B cell (primary cell): ENCODE data around the gene CLIP2. TPM values are rescaled to one million over a fixed set of nuclear protein-coding genes. Genes with fewer than 3 reads are reported as not detected.

Experiments
- ATAC-seq: fragments of 200-7000 bp; cut with Tn5 transposase; one replicate; pipeline ENCODE4 v1.10.0; 2021; ENCODE audit warnings: low read depth, mild to moderate bottlenecking, moderate number of reproducible peaks, moderate library complexity
- CTCF ChIA-PET: fragments of 350-600 bp; sonication (Branson Sonifier 250); formaldehyde crosslinking; loops from one replicate; lab custom pipeline; 2021; ENCODE audit warnings: antibody characterized with exemption, inconsistent platforms; lab: Charles Lee
- POLR2A ChIA-PET: fragments of 350-600 bp; sonication (Branson Sonifier 250); formaldehyde crosslinking; loops from one replicate; lab custom pipeline; 2021; ENCODE audit warnings: antibody characterized with exemption; lab: Charles Lee
- DNase-seq: peaks from one replicate; pipeline ENCODE4 v3.0.0; 2013
- H2AFZ ChIP-seq: 2 replicates; pipeline ENCODE4 v1.6.1; 2012; ENCODE audit warnings: mild to moderate bottlenecking, low read depth, low read length; ENCODE audit not compliant: insufficient read depth, poor library complexity, severe bottlenecking
- H3K27ac ChIP-seq, 2 donors: 1 replicate in 1 of 2; 2 replicates in 1 of 2; pipeline ENCODE4 v1.5.1; 2012 to 2013; ENCODE audit warnings: low read length in 2 of 2, mild to moderate bottlenecking in 2 of 2, moderate library complexity in 1 of 2
- H3K27me3 ChIP-seq, 4 experiments: fragments of 200-600 bp in 1 of 4; sonication (generic) in 1 of 4; replicated peaks in 1 of 4; 1 replicate in 2 of 4; 2 replicates in 2 of 4; pipeline versions ENCODE4 v1.6.1 to v1.7.0; 2013 to 2016; ENCODE audit warnings: low read length in 3 of 4, mild to moderate bottlenecking in 2 of 4, mixed read lengths in 1 of 4, moderate library complexity in 1 of 4; ENCODE audit not compliant: insufficient read depth in 4 of 4, control insufficient read depth in 3 of 4; ENCODE audit errors: control extremely low read depth in 1 of 4
- H3K36me3 ChIP-seq, 2 experiments: replicated peaks in 1 of 2; 1 replicate in 1 of 2; 2 replicates in 1 of 2; pipeline versions ENCODE4 v1.6.1 to v1.7.1; 2013; ENCODE audit warnings: low read length in 1 of 2; ENCODE audit not compliant: insufficient read depth in 2 of 2, control insufficient read depth in 1 of 2; ENCODE audit errors: control extremely low read depth in 1 of 2, extremely low read depth in 1 of 2
- H3K4me1 ChIP-seq, 2 donors: fragments of 200-600 bp in 1 of 2; sonication (generic) in 1 of 2; 1 replicate in 1 of 2; 2 replicates in 1 of 2; pipeline versions ENCODE4 v1.5.1 to v1.6.1; 2013 to 2017; ENCODE audit warnings: low read length in 2 of 2; ENCODE audit not compliant: control insufficient read depth in 2 of 2, insufficient read depth in 2 of 2
- H3K4me2 ChIP-seq: replicated peaks from 2 replicates; pipeline ENCODE3; 2012; ENCODE audit warnings: mild to moderate bottlenecking, low read depth, low read length; ENCODE audit not compliant: poor library complexity, severe bottlenecking
- H3K4me3 ChIP-seq, 5 experiments: fragments of 200-600 bp in 1 of 5; sonication (generic) in 1 of 5; 1 replicate in 3 of 5; 2 replicates in 2 of 5; pipeline versions ENCODE4 v1.5.1 to v1.7.0; 2011 to 2016; ENCODE audit warnings: low read length in 4 of 5, mild to moderate bottlenecking in 4 of 5, low read depth in 2 of 5, control low read depth in 1 of 5, moderate library complexity in 1 of 5; ENCODE audit not compliant: insufficient read depth in 1 of 5; ENCODE audit errors: control extremely low read depth in 1 of 5, extremely low read depth in 1 of 5
- H3K79me2 ChIP-seq: fragments of 200-600 bp; sonication (generic); one replicate; pipeline ENCODE4 v1.6.0; 2016; ENCODE audit warnings: low read length; ENCODE audit not compliant: control insufficient read depth, insufficient read depth
- H3K9ac ChIP-seq: fragments of 200-600 bp; sonication (generic); 2 replicates; pipeline ENCODE4 v1.6.1; 2017; ENCODE audit warnings: mild to moderate bottlenecking, low read length, moderate library complexity
- H3K9me3 ChIP-seq, 3 donors: one replicate each; pipeline versions ENCODE4 v1.6.1 to v1.7.1; 2013; ENCODE audit warnings: low read length in 2 of 3; ENCODE audit not compliant: control insufficient read depth in 2 of 3, insufficient read depth in 1 of 3; ENCODE audit errors: control extremely low read depth in 1 of 3
- H4K20me1 ChIP-seq: 2 replicates; pipeline ENCODE4 v1.6.0; 2012; ENCODE audit warnings: mild to moderate bottlenecking, low read length; ENCODE audit not compliant: insufficient read depth, control insufficient read depth, poor library complexity, severe bottlenecking
- H3K27ac Mint-ChIP-seq: one replicate; pipeline ENCODE4 v1.8.0; 2021; ENCODE audit warnings: mixed read lengths
- H3K27me3 Mint-ChIP-seq: one replicate; pipeline ENCODE4 v1.8.0; 2021; ENCODE audit warnings: mixed read lengths
- H3K4me1 Mint-ChIP-seq: one replicate; pipeline ENCODE4 v1.8.0; 2021; ENCODE audit warnings: mixed read lengths
- H3K4me3 Mint-ChIP-seq: one replicate; pipeline ENCODE4 v1.8.0; 2021; ENCODE audit warnings: mixed read lengths
- H3K9me3 Mint-ChIP-seq: one replicate; pipeline ENCODE4 v1.8.0; 2022; ENCODE audit warnings: mixed read lengths; ENCODE audit not compliant: insufficient read depth
- CTCF ChIP-seq: fragments of 200-600 bp; IDR thresholded peaks from one replicate; pipeline ENCODE4 v1.8.0; 2022; ENCODE audit warnings: antibody characterized with exemption, mild to moderate bottlenecking
- EZH2 ChIP-seq: IDR thresholded peaks from 2 replicates; pipeline ENCODE4 v1.6.1; 2012; ENCODE audit warnings: borderline replicate concordance, low read depth, mild to moderate bottlenecking, moderate library complexity, low read length; ENCODE audit not compliant: insufficient read depth, poor library complexity, severe bottlenecking
- WGBS: methylation state at CpG from one replicate; pipeline ENCODE4 v1.1.5; 2013; ENCODE audit warnings: missing lambda C conversion rate; ENCODE audit not compliant: insufficient coverage; 5-methylcytosine and 5-hydroxymethylcytosine counted together
- intact Hi-C: fragments of 100-400 bp; cut with micrococcal nuclease; formaldehyde crosslinking; loops from one replicate; pipeline ENCODE4 v1.10.0; 2022
- polyA plus RNA-seq: library from polyadenylated mRNA; depleted of rRNA; stranded (reverse); fragments of >200 nt; gene quantifications from 2 replicates; pipeline ENCODE4 v1.2.3, GENCODE V29; 2012
- total RNA-seq, 2 donors: library from RNA; stranded (reverse); fragments of 120-200 nt in 1 of 2; gene quantifications; 1 replicate in 1 of 2; 2 replicates in 1 of 2; pipeline versions ENCODE4 v1.2.3 to v1.2.4, GENCODE V29; 2013 to 2022

Gene CLIP2
- total and polyA plus RNA-seq, 2 donors (not counting 1 experiment from before 2014, with no cell fraction given): 5.7 to 47.9 TPM

- Mint-ChIP-seq H3K27ac (peak overlapping the region; percentile 88), H3K4me3 (peak overlapping the region; percentile 88)
Observed at GRCh38 chr7:74242122-74242443, 47.1 kb upstream of the CLIP2 start.

DNA sequence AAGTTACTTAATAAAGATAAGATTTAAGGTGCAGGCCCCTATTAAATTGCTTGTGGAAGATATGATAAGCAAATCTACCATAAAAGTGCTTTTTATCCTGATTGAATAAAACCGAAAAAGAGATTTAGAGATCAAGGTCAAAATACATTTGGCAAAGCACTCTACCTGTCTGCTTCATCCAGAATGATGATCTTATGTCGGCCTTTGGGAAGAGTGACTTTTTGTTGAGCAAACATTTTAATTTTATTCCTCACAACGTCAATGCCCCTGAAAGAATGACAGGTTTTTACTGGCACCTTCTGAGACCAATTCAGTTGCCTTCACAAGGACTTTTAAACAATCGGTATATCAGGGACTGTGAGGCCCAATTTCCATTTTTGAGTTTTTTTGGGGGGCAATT, 42.7 kb upstream of the CLIP2 start:
- Histone ChIP-seq H2AFZ (no peak overlapping the region), H3K9me3 (no peaks in the 10 kb centered on the region), H3K27me3 (no peaks in the 10 kb centered on the region), H3K9ac (no peak overlapping the region), H3K4me1 (peaks cover 20 to 24% of the 10 kb centered on the region in 2 donors), H3K4me2 (no peak overlapping the region), H4K20me1 (peaks cover 5% of the 10 kb centered on the region), H3K27ac (no peak overlapping the region), H3K79me2 (peaks cover 49% of the 10 kb centered on the region), H3K4me3 (no peak overlapping the region), H3K36me3 (peaks cover 4 to 59% of the 10 kb centered on the region in 2 experiments)
- Mint-ChIP-seq H3K9me3 (no peaks in the 10 kb centered on the region), H3K4me3 (no peak overlapping the region), H3K4me1 (peaks cover 22% of the 10 kb centered on the region), H3K27ac (no peak overlapping the region), H3K27me3 (no peaks in the 10 kb centered on the region)
- no peak for ATAC-seq
- intact Hi-C loops: no loop called here
- TF ChIP-seq EZH2 (no peak), CTCF (no peak)
- WGBS: no CpG with 5 or more reads among the region's 4 CpGs
- ChIA-PET POLR2A (no interaction called here), CTCF (no interaction called here)
- DNase-seq: no peak

More at GRCh38 chr7:74242122-74242443, 47.1 kb upstream of the CLIP2 start:
- Histone ChIP-seq H3K4me2 (peak overlapping the region; percentile 70), H3K27ac (no peak overlapping the region), H4K20me1 (no peaks in the 10 kb centered on the region), H3K36me3 (peaks cover 9 to 58% of the 10 kb centered on the region in 2 experiments), H3K9me3 (no peaks in the 10 kb centered on the region), H2AFZ (no peak overlapping the region), H3K4me1 (peaks cover 35 to 39% of the 10 kb centered on the region in 2 donors), H3K4me3 (peak overlapping the region in 3 of 5 experiments; percentile 0 to 45 (median 33)), H3K79me2 (peaks cover 57% of the 10 kb centered on the region), H3K9ac (peak overlapping the region; percentile 45), H3K27me3 (no peaks in the 10 kb centered on the region)
- TF ChIP-seq EZH2: no peak
- no peak for TF ChIP-seq CTCF
- ATAC-seq: peak; percentile 23
- Mint-ChIP-seq H3K4me1 (peaks cover 28% of the 10 kb centered on the region), H3K27me3 (no peaks in the 10 kb centered on the region), H3K9me3 (no peaks in the 10 kb centered on the region)
- WGBS: 38% methylated on average over 3 of the region's 6 CpGs
- intact Hi-C loops: loop anchor here (5.0 kb wide), 1 partner anchor 35 kb away; no protein-coding TSS in a partner anchor
- DNase-seq: no peak
- CTCF ChIA-PET: interaction anchor here (0.6 to 3.0 kb wide), 8 partner anchors 9 to 159 kb away, joined by 3 to 33 read pairs (median 6); partner anchors contain the start of gene LAT2
- POLR2A ChIA-PET: interaction anchor here (0.7 to 1.3 kb wide), 6 partner anchors 11 to 172 kb away, joined by 3 to 10 read pairs (median 4); partner anchors contain the start of gene RFC2
